NCI-H2107 (cell line): ENCODE measurements around the gene FMO1.
A peak's percentile ranks its signal among the peaks of the same experiment; 100 is the strongest.
"Not testable (repeated sequence)": the region's sequence is repeated elsewhere in the genome, so short reads cannot be mapped to it uniquely, and the experiment has no call there.

Experiments
- DNase-seq: peaks from one replicate; lab custom pipeline; 2025; lab: John Stamatoyannopoulos, UW

The FMO1 gene, protein sequence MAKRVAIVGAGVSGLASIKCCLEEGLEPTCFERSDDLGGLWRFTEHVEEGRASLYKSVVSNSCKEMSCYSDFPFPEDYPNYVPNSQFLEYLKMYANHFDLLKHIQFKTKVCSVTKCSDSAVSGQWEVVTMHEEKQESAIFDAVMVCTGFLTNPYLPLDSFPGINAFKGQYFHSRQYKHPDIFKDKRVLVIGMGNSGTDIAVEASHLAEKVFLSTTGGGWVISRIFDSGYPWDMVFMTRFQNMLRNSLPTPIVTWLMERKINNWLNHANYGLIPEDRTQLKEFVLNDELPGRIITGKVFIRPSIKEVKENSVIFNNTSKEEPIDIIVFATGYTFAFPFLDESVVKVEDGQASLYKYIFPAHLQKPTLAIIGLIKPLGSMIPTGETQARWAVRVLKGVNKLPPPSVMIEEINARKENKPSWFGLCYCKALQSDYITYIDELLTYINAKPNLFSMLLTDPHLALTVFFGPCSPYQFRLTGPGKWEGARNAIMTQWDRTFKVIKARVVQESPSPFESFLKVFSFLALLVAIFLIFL

DNA sequence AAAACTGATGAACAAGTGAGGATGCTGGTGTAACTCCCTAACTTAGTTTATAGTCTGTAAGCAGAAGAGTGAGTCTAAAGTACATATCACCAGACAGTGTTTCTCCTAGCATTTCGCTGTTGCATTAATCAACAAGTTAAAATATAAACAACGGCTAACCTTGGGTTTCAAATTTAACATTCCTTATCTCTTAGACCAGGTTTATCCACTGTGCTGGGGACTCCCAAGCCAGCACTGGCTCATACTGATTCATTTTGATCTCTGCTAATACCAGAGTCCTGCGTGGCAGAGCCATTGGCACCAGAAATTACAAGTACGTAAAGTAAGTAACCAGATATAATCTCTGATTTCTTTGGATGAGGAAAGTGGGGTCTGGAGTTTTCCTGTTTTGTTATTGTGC, at the start of gene FMO1:
Gene FMO1, plus strand, starts transcription at position 193 of the 400 bp plus-strand sequence. CDS start 9,594 bp downstream, outside the sequence.
- no peak for DNase-seq

DNA sequence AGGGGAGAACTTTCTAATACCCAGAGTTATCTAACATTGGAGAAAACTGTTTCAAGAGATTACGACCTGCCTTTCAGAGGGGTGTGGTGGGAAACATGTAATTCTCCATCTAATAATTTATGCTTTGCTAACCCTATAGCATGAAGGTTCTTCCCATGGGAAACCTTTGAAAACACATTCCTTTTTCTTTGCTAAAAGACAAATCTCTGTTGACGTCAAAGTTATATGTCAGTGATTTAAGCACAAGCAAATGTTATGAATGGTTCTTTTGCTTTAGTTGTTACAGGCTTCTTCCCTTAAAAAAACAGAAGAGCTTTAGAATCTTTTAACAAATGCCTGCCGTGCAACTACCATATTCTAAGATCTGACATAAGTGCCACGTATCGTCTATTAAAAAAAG, 44.0 kb upstream of the FMO1 start:
- no peak for DNase-seq

DNA sequence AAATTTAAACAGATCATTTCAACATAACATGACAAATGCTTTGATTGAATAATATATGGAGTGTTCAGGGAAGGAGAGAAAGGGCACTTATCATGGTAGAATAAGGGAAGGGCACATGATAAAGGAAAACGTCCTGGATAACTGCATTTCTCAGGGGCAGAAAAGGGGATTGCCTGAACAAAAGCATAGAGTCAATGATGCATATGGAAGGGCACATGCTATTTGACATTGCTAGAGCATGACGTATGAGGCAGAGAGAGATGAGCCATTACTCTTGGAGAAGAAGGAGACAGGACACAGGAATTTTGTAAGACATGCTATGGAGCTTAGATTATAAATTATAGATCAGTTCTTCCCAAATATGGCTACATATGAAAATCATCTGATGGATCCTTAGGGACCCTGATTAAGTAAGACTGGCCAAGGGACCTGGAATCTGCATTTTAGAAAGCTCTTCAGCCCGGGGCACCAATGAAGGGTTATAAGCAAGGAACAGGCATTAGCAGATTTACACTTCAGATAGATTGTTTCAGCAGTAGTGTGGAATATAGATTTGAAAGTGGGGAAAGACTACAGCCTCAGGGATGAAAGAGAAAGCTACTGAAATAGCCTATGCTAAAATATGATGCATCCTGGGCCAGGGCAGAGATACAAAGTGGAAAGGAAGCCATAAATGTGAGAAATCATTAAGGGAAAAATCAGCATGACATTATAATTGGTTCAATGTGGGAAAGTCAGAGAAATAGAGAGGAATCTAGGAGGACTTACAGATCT, 41.9 kb upstream of the FMO1 start:
- no peak for DNase-seq

DNA sequence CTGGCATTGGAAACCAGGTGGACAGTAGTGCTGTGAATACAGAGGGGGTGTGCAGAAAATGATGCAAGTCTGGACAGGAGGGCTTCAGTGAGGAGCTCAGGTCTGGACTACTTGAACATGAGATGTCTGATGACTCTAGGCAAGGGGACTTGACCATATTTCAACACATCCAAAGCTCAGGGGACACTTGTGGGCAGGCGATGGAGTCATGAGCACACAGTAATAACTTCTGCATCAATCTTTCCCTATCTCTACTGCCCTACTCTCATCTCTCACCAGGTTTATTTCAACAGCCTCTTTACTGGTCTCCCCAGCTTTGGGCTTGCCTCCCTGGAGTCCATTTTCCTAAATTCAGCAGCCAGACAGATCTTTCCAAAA, 41.3 kb upstream of the FMO1 start:
- no peak for DNase-seq

DNA sequence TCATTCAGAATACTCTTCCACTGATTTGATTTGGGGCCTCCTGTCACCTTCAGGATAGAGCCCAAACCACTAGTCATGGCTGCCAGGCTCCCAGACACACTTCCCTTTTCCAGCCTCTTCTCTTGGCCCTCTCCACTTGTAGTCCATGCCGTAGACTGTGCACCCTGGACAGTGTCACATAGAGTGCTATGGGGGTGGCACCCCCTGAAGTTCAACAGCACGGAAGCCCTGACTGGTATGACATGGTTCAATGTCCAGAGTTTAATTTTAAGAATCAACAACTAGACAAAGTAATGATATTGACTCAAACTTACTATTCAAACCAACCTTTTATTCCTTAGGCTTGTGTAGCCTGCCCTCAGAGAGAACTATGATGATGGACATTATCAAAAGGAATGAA, 40.9 kb upstream of the FMO1 start:
- no peak for DNase-seq

DNA sequence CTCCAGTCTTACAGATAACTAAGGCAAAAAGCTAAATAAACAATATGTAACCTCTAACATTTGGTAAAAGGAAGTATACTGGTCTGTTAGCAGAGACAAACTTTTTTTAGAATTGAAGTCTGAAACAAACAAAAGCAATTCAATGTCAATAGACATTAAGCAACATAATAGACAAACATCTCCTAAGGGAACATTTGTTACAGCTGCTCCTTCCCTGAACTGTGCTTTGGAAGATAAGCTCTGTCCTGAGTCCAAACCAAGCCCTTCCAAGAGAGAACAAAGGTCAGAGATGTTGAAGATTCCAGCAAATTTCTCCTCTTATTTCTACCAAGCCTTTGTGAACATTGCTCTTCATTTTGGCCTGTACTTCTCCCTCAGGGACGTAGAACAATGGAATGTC, 37.9 kb upstream of the FMO1 start:
- no peak for DNase-seq

DNA sequence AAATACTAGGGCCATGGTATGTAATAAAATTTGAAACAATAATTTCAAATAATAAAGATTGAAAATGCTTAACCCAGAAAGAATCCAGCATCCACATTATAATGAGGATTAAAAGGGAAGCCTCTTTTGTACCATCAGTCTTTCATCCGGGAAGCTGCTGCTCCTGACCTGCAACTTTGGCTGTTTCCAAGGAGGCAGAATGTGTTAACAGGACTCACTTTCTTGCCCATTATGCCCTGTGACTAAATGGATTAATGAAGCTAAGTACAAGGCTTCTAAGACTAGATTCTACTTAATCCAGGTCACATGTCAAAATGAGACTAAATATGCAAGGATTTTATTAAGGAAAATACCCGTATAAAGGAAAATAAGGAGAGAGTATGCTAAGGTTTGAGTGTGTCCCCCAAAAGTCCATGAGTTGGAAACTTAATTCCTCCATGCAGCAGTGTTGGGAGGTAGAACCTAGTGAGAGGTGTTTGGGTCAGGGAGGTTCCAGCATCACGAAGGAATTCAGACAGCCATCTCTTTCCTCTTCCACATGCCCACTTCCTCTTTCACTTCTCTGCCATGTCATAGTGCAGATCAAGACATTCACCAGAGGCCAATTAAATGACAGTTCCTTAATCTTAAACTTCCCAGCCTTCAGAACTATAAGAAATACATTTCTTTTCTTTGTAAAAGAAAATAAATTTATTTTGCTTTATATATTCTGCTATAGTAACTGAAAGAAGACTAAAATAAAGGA, 35.5 kb upstream of the FMO1 start:
- no peak for DNase-seq

DNA sequence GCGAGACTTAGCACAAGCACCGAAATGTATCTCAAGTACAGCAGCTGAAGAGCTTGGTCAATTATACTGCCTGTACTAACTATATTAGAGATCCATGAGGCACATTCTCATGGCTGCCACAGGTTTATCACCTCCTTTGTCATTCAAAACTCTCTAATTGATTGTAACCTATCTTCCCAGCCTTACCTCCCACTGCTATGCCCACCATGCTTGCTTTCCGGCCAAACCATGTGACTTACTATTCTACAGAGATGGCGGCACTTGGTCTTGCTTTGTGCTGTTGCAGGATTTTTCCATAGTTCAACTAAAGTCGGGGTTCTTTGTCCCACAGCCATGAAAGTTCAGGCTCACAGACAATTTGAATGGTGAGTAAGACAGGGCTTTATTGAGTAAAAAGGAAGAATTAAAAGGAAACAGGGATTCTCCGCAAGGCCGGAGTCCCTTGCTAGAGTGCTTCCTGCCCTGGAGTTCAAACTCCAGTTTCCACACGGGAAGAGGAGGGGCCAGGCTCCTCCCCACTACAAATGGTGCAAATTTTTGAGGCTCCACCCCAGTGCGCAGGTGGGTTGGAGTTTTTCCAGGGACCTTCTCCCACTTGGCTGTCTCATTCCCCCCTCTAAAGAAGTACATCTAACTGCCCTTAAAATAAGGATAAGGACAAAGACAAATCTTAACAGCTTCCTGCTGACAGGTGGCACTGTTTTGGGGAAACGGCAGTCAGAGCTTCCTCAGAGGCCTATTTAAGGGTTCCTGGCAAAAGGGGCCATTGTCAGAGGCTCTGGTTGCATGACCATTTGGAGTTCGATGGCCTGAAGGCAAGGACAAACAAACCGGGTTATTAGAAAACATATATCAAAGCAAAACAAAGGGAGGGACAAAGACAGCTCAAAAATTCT, 34.5 kb upstream of the FMO1 start:
- no peak for DNase-seq

DNA sequence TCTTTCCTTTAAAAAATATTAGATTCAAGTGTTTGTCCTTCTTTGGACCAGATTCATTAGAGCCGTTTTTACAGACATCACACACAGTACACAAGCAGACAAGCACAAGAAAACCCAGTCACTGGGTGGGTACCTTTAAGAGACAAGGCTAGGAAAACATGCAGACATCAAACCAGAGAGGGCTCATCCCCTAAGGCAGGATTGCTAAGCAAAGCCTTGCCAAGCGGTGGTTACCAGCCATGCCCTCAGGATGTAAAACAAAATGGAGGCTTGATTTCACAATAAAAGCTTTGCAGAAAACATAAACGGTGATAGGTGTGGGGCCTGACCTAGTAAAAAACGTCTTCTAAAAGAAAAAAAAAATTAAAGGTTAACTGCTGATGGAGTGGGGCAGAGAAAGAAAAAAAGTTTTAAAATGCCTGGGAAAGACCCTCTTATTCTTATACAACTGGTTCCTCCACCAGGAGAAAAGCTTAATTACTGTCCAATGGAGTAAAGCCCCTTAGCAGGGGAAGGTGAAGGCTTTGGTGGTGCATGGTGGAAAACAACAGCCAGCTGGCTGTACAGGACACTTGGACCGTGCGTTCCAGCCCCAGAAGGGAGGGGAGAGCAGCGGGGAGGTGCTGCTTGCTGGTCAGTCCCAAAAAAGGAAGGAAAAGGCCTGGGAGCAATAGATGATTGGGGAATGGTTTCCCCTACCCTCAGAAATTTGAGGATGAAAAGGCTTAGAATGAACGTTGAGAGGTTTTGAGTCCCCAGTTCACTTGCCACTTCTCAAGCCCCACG, 30.4 kb upstream of the FMO1 start:
- DNase-seq = no peak

DNA sequence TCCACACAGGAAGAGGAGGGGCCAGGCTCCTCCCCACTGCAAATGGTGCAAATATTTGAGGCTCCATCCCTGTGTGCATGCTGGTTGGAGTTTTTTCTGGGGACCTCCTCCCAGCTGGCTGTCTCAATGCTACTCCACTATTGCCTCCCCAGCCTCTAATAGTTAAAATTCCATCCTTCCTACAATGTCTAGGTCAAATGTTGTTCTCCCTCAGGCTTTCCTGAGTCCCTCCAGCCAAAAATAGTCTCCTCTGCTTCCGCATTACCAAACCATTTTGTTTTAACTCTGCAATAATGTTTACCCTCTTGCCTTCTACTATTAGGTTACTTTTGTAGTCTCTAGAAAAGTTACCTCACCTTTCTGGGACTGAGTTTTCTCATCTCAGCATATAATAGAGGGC, 29.6 kb upstream of the FMO1 start:
- DNase-seq = no peak

DNA sequence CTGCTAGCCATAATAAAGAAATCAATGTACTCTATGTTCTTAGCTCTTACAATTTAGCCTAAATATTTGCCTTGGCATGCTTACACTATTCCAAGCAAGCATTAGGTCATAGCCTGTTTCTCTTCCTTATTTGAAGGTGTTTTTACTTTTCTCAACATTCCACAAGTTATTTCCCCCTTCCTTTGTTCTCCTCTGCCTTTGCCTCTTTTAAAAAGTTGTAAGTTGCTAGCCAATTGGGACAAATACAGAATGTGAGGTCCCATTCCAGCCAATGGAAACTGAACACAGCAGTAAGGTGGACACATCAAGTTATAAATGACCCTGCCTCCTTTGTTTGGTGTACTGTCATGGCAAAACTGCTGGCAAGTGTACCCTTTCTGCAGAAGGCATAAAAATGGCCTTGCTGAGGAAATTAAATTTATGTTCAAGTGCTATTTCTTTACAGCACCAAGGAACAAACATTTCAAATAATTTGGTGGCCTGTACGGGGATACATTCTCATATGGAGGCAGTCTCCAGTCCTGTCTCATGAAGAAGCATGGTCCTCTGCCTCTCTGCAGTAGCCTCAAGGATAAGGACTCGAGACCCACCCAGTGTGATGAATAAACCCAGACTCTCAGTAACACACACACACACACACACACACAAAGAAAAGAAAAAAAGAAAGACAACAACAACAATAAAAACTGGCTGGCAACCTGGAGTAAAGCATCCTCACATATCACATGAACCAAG, 28.8 kb upstream of the FMO1 start:
- no peak for DNase-seq

DNA sequence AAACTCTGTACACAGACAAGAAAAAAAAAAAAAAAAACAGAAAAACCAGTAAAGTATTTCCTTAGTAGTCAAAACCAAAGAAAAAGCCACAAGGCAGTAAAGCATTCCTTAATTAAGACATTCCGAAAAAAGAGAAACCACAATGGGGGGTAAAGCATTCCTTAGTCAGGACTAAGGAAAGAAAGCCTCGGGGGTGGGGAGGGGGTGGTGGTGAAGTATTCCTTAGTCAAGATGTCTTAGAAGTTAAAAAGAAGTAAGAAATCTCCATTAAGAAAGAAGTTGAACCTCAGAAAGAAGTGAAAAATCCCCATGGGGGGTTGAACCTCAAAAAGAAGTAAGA, 28.2 kb upstream of the FMO1 start:
- no peak for DNase-seq

DNA sequence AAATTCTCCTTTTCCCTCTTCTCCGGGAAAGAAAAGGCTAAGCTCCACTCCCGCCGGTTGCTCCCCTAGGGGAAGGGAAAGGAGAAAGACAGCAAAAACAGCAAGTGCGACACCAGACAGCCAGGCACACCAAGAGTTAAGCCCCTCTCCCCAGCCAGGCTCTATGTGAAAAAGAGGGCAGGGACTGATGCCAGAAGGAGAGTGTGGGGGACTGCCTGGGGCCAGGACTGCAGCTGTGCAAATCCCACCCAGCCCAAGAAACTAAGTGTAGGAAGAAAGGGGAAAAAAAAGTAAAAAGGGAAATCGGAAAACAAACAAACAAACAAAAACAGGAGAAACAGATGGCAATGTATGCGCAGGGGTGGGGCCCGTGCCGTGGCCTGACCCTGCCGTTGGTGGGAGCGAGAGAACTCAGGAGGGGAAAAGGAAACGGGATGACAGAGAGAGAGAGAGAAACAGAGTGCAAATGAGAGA, 27.7 kb upstream of the FMO1 start:
- DNase-seq = no peak

DNA sequence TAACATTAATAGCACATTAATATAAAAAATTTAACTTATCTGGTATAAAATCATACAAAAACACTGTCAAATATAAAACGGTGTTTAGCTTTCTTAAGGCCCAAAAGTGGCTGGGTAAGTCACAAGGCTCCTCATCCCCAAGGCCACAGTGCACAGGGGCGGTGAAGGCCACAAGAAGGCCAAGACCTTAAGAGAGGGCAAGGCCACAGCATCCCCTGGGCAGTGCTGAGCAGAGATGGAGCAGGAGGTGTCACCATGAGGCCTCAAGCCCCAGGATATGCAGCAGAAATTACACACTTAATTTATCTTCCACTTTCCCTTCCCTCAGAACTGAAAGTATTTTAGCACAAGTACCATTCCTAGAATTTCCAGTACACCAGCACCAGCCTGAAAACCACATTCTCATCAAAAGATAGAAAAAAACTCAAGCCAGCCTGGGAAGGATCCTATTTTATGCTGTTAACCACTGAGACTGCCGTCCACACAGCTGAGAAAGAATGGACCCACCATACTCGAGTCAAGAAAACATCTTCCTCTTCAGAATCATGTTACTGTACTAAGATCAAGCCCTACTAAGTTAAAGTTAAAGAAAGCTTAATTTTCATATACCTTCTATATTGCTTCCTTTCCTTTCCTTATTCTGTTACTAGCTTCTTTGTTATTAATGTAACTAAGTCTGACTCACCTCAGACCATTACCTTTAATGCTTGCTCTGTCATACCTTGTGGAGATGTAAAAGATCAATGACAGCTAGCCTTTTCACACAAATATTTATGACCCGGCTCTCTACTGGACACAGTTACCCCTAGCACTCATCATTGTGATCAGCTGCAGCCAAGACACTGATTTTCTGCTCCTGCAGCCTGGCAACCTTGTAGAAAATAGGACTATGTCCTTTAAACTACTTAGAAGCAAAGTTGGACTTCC, 26.4 kb upstream of the FMO1 start:
- DNase-seq = no peak

DNA sequence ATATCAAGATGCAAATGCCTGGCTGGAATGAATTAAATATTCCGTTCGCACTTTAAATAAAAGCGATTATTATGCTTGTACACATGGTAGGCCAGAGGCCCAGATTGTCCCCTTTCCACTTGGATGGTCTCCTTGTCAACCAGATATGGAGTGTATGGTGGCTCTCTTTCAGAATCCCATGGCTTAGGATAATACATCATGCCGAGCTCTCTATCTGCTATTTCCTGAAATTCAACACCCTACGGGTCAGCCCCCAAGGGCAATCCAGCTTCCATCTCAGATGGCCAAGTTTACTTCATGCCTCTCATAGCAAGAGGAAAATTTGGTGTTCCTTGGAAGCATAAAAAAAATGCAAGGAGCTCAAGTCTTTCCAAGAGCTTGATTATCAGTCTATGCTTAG, 25.4 kb upstream of the FMO1 start:
- no peak for DNase-seq

DNA sequence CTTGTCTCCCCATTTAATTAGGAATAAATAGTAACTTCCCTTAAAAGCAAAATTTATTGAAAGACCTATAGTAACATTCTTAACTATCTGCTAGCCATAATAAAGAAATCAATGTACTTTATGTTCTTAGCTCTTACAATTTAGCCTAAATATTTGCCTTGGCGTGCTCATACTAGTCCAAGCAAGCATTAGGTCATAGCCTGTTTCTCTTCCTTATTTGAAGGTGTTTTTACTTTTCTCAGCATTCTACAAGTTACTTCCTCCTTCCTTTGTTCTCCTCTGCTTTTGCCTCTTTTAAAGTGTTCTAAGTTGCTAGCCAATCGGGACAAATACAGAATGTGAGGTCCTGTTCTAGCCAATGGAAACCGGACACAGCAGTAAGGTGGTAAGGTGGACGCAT, 24.0 kb upstream of the FMO1 start:
- DNase-seq = not testable (repeated sequence)

DNA sequence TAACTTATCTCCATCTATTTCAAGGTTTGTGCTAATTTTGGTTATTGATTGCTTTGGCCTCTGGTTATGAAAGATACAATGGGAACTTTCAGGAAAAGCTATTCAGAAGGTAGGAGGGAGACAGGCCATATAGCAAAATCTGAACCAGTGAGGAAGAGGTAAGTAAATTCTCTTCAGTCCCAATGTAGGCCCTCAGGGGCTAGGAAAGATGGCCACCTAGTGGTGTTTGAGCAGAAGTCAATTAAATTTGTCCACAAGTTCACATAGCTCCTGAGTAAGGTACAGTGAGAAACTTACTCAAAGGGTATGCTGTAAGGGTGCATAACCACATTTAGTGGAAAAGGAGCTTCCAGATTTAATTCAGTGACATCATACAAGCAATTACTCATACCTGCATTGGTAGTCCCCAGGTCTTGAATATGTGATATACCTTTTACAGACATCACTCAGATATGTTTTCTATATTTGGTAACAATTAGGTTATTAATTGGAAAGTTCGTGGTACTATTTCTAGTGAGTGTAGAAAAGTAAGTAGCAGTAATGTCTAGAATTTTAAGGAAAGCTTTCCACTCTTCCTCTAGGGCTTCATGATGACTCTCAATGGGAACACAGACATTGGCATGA, 21.4 kb upstream of the FMO1 start:
- peak; percentile 37 for DNase-seq

DNA sequence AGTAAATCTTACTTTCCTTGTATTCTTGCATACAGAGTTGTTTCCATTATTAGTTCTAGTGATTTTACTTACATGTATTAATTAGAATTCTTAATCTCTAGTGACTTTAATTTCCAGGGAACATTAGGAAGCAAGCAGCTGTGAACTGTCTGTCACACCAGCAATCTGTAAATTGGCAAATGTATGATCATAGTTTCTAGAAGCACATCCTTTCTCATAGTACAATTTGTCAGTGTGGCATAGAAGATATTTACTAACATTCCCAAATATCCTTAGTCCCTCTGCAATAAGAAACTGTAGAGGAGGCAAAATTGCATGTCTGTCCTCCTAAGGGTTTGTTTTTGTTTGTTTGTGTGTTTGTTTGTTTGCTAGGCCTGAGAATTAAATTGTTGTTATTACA, 17.0 kb upstream of the FMO1 start:
- no peak for DNase-seq
